Endodermal cell (in vitro differentiated cells): ENCODE measurements around the gene SUGT1. TPM values are rescaled to one million over a fixed set of nuclear protein-coding genes. Genes with fewer than 3 reads are reported as not detected.

Source experiments
- DNase-seq: peaks from one replicate; pipeline ENCODE4 v3.0.0-alpha.2; 2017
- H3K27ac ChIP-seq: 2 replicates; pipeline ENCODE4 v1.5.1; 2013; ENCODE audit warnings: mild to moderate bottlenecking, low read depth, low read length, moderate library complexity
- H3K27me3 ChIP-seq: 2 replicates; pipeline ENCODE4 v1.6.1; 2013; ENCODE audit warnings: mild to moderate bottlenecking, low read length, moderate library complexity; ENCODE audit not compliant: insufficient read depth, control insufficient read depth, poor library complexity, severe bottlenecking
- H3K36me3 ChIP-seq: 2 replicates; pipeline ENCODE4 v1.7.0; 2013; ENCODE audit warnings: mild to moderate bottlenecking, low read length, moderate library complexity; ENCODE audit not compliant: control insufficient read depth, insufficient read depth
- H3K4me1 ChIP-seq: one replicate; pipeline ENCODE4 v1.7.0; 2013; ENCODE audit warnings: low read length; ENCODE audit not compliant: control insufficient read depth, insufficient read depth
- H3K4me3 ChIP-seq: 2 replicates; pipeline ENCODE4 v1.5.1; 2013; ENCODE audit warnings: mild to moderate bottlenecking, low read length, moderate library complexity
- H3K9ac ChIP-seq: 2 replicates; pipeline ENCODE4 v1.6.1; 2013; ENCODE audit warnings: mild to moderate bottlenecking, low read length, moderate library complexity; ENCODE audit not compliant: poor library complexity, severe bottlenecking; ENCODE audit errors: extremely low read depth
- H3K9me3 ChIP-seq: 2 replicates; pipeline ENCODE4 v1.6.1; 2013; ENCODE audit warnings: mild to moderate bottlenecking, low read length, moderate library complexity; ENCODE audit not compliant: control insufficient read depth
- H3K27ac Mint-ChIP-seq: 2 replicates; pipeline ENCODE4 v1.8.0; 2020; ENCODE audit warnings: mixed read lengths
- H3K27me3 Mint-ChIP-seq: 2 replicates; pipeline ENCODE4 v1.8.0; 2021; ENCODE audit warnings: mild to moderate bottlenecking, mixed read lengths; ENCODE audit not compliant: insufficient read depth
- H3K36me3 Mint-ChIP-seq: 2 replicates; pipeline ENCODE4 v1.8.0; 2020; ENCODE audit warnings: low read depth, mixed read lengths
- H3K4me1 Mint-ChIP-seq: 2 replicates; pipeline ENCODE4 v1.8.0; 2020; ENCODE audit warnings: mixed read lengths
- H3K4me3 Mint-ChIP-seq: 2 replicates; pipeline ENCODE4 v1.8.0; 2020; ENCODE audit warnings: mild to moderate bottlenecking, moderate library complexity, mixed read lengths
- H3K9me3 Mint-ChIP-seq: 2 replicates; pipeline ENCODE4 v1.8.0; 2020; ENCODE audit warnings: mild to moderate bottlenecking, mixed read lengths
- CTCF ChIP-seq: fragments of 200-600 bp; sonication (generic); conservative IDR thresholded peaks from 2 replicates; pipeline ENCODE4 v1.5.0; 2021; ENCODE audit warnings: antibody characterized with exemption, mild to moderate bottlenecking
- WGBS, 2 experiments: methylation state at CpG; one replicate each; pipeline versions ENCODE4 v1.1.5 to v1.1.7; 2013; ENCODE audit warnings: missing lambda C conversion rate in 2 of 2, mixed read lengths in 1 of 2; ENCODE audit not compliant: insufficient coverage in 1 of 2, insufficient read length in 1 of 2; 5-methylcytosine and 5-hydroxymethylcytosine counted together
- total RNA-seq, 2 donors: library from RNA; stranded (reverse); fragmentation: NEBNext Ultra II Directional in 1 of 2; extraction: Animal tissue kit (Norgen Biotek cat#: 25700) in 1 of 2; gene quantifications; 2 replicates in 1 of 2; 3 replicates in 1 of 2; pipeline ENCODE4 v1.2.1, GENCODE V29; 2021

SUGT1 gene
- total RNA-seq, 2 donors from 2014 or later = 73.3 to 85.8 TPM

DNA sequence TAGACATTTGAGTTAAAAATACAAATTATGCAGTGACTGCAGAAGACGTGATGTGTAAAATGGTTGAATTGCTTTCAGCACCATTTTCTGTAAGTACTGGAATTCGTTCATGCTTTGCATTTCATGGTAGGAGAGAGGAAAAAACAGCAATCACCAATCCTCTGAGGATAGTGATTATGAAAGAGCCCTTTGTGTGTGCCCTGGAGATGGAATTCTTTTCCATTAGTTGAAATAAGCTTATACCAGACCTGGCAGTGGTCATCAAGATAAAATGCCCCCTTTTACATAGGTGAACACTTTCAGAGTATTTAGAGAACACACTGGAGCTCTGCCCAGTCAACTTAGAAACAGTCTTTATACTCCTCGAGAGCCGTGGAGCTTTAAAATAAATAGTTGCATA is 85.3 kb downstream of the SUGT1 start:
- no peak overlapping the region for H3K27ac ChIP-seq
- peak overlapping the region; percentile 59 for H3K4me3 Mint-ChIP-seq
- H3K36me3 Mint-ChIP-seq = no peaks in the 10 kb centered on the region
- no peaks in the 10 kb centered on the region for H3K36me3 ChIP-seq
- H3K9ac ChIP-seq = no peak overlapping the region
- H3K27ac Mint-ChIP-seq = no peak overlapping the region
- peaks cover 48% of the 10 kb centered on the region for H3K27me3 ChIP-seq
- H3K4me3 ChIP-seq = no peak overlapping the region
- no peaks in the 10 kb centered on the region for H3K4me1 ChIP-seq
- no peaks in the 10 kb centered on the region for H3K9me3 ChIP-seq
- peaks cover 36% of the 10 kb centered on the region for H3K27me3 Mint-ChIP-seq
- no peak for TF ChIP-seq CTCF
- peaks cover 5% of the 10 kb centered on the region for H3K9me3 Mint-ChIP-seq
- H3K4me1 Mint-ChIP-seq = peaks cover 13% of the 10 kb centered on the region
- no peak for DNase-seq
- WGBS, 2 experiments = 47 to 49% methylated on average over 2 to 4 of the region's 4 CpGs

GRCh38 chr13:52738719-52739467 is 86.3 kb downstream of the SUGT1 start:
- Mint-ChIP-seq H3K9me3 (peaks cover 5% of the 10 kb centered on the region), H3K4me3 (peak overlapping the region; percentile 59), H3K4me1 (peaks cover 13% of the 10 kb centered on the region), H3K27me3 (peaks cover 40% of the 10 kb centered on the region), H3K36me3 (no peaks in the 10 kb centered on the region), H3K27ac (no peak overlapping the region)
- Histone ChIP-seq H3K4me3 (peak overlapping the region; percentile 67), H3K9me3 (no peaks in the 10 kb centered on the region), H3K9ac (no peak overlapping the region), H3K36me3 (no peaks in the 10 kb centered on the region), H3K27ac (no peak overlapping the region), H3K4me1 (no peaks in the 10 kb centered on the region), H3K27me3 (peaks cover 48% of the 10 kb centered on the region)
- TF ChIP-seq CTCF = peak; percentile 90
- 8 to 29% methylated on average over 8 to 75 of the region's 75 CpGs for WGBS, 2 experiments
- peak; percentile 87 for DNase-seq

- peaks cover 48% of the 10 kb centered on the region for H3K27me3 ChIP-seq
- DNase-seq = peak; percentile 76
- Mint-ChIP-seq H3K27ac (no peak within 1 kb of the TSS), H3K27me3 (peaks cover 40% of the 10 kb centered on the region), H3K4me1 (peaks cover 13% of the 10 kb centered on the region), H3K9me3 (peaks cover 5% of the 10 kb centered on the region), H3K4me3 (peak within 1 kb of the TSS; percentile 59), H3K36me3 (no peaks in the 10 kb centered on the region)
- H3K36me3 ChIP-seq = no peaks in the 10 kb centered on the region
- WGBS, 2 experiments = 11 to 15% methylated on average over 10 to 34 of the region's 34 CpGs
- no peaks in the 10 kb centered on the region for H3K9me3 ChIP-seq
- no peaks in the 10 kb centered on the region for H3K4me1 ChIP-seq
- H3K27ac ChIP-seq = no peak within 1 kb of the TSS
- peak within 1 kb of the TSS; percentile 67 for H3K4me3 ChIP-seq
- no peak within 1 kb of the TSS for H3K9ac ChIP-seq
- no peak for TF ChIP-seq CTCF
Observed at GRCh38 chr13:52739468-52740071, 86.9 kb downstream of the SUGT1 start, which contains the start of gene CNMD. Gene CNMD (minus strand): TSS chr13:52739820. CDS start chr13:52739701, 119 bp downstream.
